ENCODE results near the gene C17orf67. TPM values are rescaled to one million over a fixed set of nuclear protein-coding genes. Genes with fewer than 3 reads are reported as not detected.

The C17orf67 gene
- total and polyA plus RNA-seq, 2 of the 8 experiments (the other 6 are each of a cell fraction or from before 2014, with no cell fraction given), result 0.67 to 2.2 TPM

DNA sequence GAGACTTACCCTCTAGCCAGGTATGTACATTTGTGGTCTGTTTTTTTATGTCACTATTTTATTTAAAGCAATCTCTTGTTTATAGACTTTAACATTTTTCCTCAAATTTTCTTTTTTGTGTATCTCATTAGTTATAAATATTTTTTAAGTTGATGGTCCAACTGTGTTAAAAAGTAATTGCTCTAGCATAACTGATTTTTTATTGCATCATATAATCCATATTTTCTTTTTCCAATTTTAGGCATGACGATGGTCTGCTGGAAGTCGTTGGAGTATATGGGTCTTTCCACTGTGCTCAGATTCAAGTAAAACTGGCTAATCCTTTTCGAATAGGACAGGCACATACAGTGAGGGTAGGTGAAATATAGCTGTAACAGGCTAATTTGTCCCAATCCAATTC, 28.2 kb upstream of the C17orf67 start:
- Histone ChIP-seq H3K23me2 (ENCODE audit: low read depth, low read length) (no peaks in the 10 kb centered on the region), H2AK5ac (ENCODE audit: low read depth, low read length) (no peak overlapping the region), H3K4me3 (ENCODE audit: extremely low read depth in 1 of 4, insufficient read depth in 2 of 4, low read depth in 3 of 4, low read length in 4 of 4) (no peak overlapping the region), H3K27ac (ENCODE audit: low read depth, low read length) (no peak overlapping the region), H2BK120ac (replicated peaks; ENCODE audit: low read depth, low read length) (no peak overlapping the region), H2BK12ac (ENCODE audit: low read depth, low read length) (no peak overlapping the region), H3K27me3 (replicated peaks in 1 of 4; ENCODE audit: control insufficient read depth in 3 of 4, extremely low read depth in 1 of 4, insufficient read depth in 3 of 4, low read length in 3 of 4) (no peaks in the 10 kb centered on the region), H3K9ac (replicated peaks in 1 of 4; ENCODE audit: extremely low read depth in 1 of 4, low read depth in 3 of 4, low read length in 3 of 4) (no peak overlapping the region), H3K14ac (ENCODE audit: insufficient read length) (no peak overlapping the region), H2BK15ac (ENCODE audit: low read length) (no peak overlapping the region), H2BK5ac (ENCODE audit: low read depth, low read length) (no peak overlapping the region), H2BK20ac (ENCODE audit: low read length) (no peak overlapping the region), H3K23ac (ENCODE audit: insufficient read length) (no peak overlapping the region), H4K20me1 (replicated peaks in 1 of 2; ENCODE audit: control insufficient read depth in 1 of 2, insufficient read depth in 2 of 2, low read length in 2 of 2) (no peaks in the 10 kb centered on the region), H3K9me3 (ENCODE audit: insufficient read depth in 2 of 2, low read depth in 1 of 2, low read length in 1 of 2) (no peaks in the 10 kb centered on the region), H3K79me1 (ENCODE audit: low read depth, low read length) (no peaks in the 10 kb centered on the region), H3K4me1 (replicated peaks in 1 of 4; ENCODE audit: control insufficient read depth in 3 of 4, insufficient read depth in 4 of 4, low read length in 3 of 4) (no peaks in the 10 kb centered on the region; a peak in 2 of 7 replicates), H3K79me2 (ENCODE audit: control insufficient read depth in 1 of 2, insufficient read depth in 2 of 2, low read length in 2 of 2) (no peaks in the 10 kb centered on the region), H4K8ac (ENCODE audit: extremely low read depth, insufficient read depth, low read length) (no peak overlapping the region), H3K4ac (replicated peaks; ENCODE audit: insufficient read length, low read depth, low read length) (no peak overlapping the region), H4K91ac (replicated peaks; ENCODE audit: insufficient read length, low read length) (no peak overlapping the region), H3K4me2 (ENCODE audit: insufficient read depth in 1 of 2, low read depth in 2 of 2, low read length in 2 of 2) (no peak overlapping the region), H2AFZ (ENCODE audit: low read length) (no peak overlapping the region), H3K56ac (replicated peaks; ENCODE audit: insufficient read length, low read depth, low read length) (no peak overlapping the region), H4K5ac (ENCODE audit: insufficient read length, low read depth, low read length) (no peak overlapping the region), H3K18ac (ENCODE audit: extremely low read depth, low read length) (no peak overlapping the region), H3K36me3 (ENCODE audit: control insufficient read depth in 2 of 4, insufficient read depth in 4 of 4, low read length in 3 of 4) (peaks cover 0 to 14% (median 3%) of the 10 kb centered on the region in 4 experiments; a peak in 5 of 8 replicates)
- no peak for DNase-seq (ENCODE audit: low read depth in 1 of 2, low spot score in 2 of 2)
- POLR2A ChIA-PET (ENCODE audit: partially characterized antibody), result no interaction called here
- FAIRE-seq, result no peak
- CTCF ChIA-PET (ENCODE audit: partially characterized antibody), result interaction anchor here (1.1 to 1.4 kb wide), 2 partner anchors 24 to 78 kb away, joined by 3 to 4 read pairs; no protein-coding TSS in a partner anchor
- WGBS, 2 experiments (ENCODE audit: extremely low coverage in 1 of 2, insufficient coverage in 1 of 2, insufficient read length in 1 of 2, insufficient replicate concordance in 2 of 2, low coverage in 1 of 2, low lambda C conversion rate in 2 of 2, missing lambda C conversion rate in 1 of 2), result 92% methylated on average over 3 of the region's 3 CpGs; no CpG with 5 or more reads in 1 of the 2 experiments

Data from H1 (cell line).